ENCODE results near the gene ATN1.
"Not testable (repeated sequence)": the region's sequence is repeated elsewhere in the genome, so short reads cannot be mapped to it uniquely, and the experiment has no call there.

Gene ATN1, protein sequence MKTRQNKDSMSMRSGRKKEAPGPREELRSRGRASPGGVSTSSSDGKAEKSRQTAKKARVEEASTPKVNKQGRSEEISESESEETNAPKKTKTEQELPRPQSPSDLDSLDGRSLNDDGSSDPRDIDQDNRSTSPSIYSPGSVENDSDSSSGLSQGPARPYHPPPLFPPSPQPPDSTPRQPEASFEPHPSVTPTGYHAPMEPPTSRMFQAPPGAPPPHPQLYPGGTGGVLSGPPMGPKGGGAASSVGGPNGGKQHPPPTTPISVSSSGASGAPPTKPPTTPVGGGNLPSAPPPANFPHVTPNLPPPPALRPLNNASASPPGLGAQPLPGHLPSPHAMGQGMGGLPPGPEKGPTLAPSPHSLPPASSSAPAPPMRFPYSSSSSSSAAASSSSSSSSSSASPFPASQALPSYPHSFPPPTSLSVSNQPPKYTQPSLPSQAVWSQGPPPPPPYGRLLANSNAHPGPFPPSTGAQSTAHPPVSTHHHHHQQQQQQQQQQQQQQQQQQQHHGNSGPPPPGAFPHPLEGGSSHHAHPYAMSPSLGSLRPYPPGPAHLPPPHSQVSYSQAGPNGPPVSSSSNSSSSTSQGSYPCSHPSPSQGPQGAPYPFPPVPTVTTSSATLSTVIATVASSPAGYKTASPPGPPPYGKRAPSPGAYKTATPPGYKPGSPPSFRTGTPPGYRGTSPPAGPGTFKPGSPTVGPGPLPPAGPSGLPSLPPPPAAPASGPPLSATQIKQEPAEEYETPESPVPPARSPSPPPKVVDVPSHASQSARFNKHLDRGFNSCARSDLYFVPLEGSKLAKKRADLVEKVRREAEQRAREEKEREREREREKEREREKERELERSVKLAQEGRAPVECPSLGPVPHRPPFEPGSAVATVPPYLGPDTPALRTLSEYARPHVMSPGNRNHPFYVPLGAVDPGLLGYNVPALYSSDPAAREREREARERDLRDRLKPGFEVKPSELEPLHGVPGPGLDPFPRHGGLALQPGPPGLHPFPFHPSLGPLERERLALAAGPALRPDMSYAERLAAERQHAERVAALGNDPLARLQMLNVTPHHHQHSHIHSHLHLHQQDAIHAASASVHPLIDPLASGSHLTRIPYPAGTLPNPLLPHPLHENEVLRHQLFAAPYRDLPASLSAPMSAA (N-terminal part only)

GRCh38 chr12:6927379-6928021, at the start of gene ATN1:
Gene ATN1, plus strand, starts transcription at chr12:6927959. Its CDS starts 6,043 bp downstream, at chr12:6934002.
- peak; percentile 37 for DNase-seq (ENCODE audit: low read depth)
- H3K4me3 ChIP-seq (ENCODE audit: low read depth, low read length): peak within 1 kb of the TSS; percentile 85

GRCh38 chr12:6879824-6880223, 47.9 kb upstream of the ATN1 start:
- not testable (repeated sequence) for DNase-seq (ENCODE audit: low read depth); H3K4me3 ChIP-seq (ENCODE audit: low read depth, low read length)

GRCh38 chr12:6883252-6883651, 44.5 kb upstream of the ATN1 start:
- H3K4me3 ChIP-seq (ENCODE audit: low read depth, low read length): no peak overlapping the region
- DNase-seq (ENCODE audit: low read depth): no peak

GRCh38 chr12:6883683-6884082, 44.1 kb upstream of the ATN1 start:
- no peak overlapping the region for H3K4me3 ChIP-seq (ENCODE audit: low read depth, low read length)
- no peak for DNase-seq (ENCODE audit: low read depth)

DNA sequence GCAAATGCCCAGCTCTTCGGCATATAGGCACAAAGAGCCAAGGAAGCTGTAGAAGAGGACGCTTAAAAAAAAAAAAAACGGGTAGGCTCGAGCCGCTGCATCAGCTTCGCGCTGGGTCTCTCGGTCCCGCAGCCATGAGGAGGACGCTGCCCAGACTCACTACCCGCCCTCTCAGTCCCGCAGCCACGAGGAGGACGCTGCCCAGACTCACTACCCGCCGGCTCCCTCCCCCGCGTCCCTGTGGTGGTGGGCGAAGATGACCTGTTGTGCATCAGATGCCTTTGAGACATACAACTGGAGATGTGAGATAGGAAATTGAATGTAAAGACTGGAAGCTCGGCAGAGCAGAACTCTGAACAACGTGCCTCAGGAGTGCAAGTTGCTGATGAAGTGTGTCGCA, 43.2 kb upstream of the ATN1 start:
- no peak for DNase-seq (ENCODE audit: low read depth)
- H3K4me3 ChIP-seq (ENCODE audit: low read depth, low read length): no peak overlapping the region

DNA sequence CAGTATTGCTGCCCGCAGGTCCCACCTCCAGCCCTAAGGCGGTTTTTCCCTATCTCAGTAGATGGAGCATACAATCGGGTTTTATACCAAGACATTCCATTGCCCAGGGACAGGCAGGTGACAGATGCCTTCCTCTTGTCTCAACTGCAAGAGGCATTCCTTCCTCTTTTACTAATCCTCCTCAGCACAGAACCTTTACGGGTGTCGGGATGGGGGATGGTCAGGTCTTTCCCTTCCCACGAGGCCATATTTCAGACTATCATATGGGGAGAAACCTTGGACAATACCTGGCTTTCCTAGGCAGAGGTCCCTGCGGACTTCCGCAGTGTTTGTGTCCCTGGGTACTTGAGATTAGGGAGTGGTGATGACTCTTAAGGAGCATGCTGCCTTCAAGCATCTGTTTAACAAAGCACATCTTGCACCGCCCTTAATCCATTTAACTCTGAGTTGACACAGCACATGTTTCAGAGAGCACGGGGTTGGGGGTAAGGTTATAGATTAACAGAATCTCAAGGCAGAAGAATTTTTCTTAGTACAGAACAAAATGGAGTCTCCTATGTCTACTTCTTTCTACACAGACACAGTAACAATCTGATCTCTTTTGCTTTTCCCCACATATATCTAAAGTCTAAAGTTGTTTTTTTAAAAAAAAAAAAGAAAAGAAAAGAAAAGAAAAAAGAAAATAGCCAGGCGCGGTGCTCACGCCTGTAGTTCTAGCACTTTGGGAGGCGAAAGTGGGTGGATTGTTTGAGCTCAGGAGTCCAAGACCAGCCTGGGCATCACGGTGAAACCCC, 41.4 kb upstream of the ATN1 start:
- DNase-seq (ENCODE audit: low read depth); H3K4me3 ChIP-seq (ENCODE audit: low read depth, low read length): not testable (repeated sequence)

DNA sequence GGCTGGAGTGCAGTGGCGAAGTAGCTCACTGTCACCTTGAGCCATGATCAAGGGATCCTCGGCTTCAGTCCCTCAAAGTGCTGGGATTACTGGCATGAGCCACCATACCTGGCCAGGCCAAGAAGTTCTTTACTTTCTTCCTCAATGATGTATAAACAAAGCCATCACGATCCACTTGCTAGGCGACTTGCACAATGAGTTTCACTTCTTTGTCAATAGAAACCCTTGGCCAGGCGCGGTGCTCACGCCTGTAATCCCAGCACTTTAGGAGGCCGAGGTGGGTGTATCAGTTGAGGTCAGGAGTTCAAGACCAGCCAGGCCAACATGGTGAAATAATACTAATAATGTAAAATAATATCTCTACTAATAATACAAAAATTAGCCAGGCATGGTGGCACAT, 40.3 kb upstream of the ATN1 start:
- DNase-seq (ENCODE audit: low read depth): no peak
- H3K4me3 ChIP-seq (ENCODE audit: low read depth, low read length): no peak overlapping the region

- H3K4me3 ChIP-seq (ENCODE audit: low read depth, low read length): no peak overlapping the region
- no peak for DNase-seq (ENCODE audit: low read depth)
Measured at GRCh38 chr12:6888360-6888759, 39.4 kb upstream of the ATN1 start.

DNA sequence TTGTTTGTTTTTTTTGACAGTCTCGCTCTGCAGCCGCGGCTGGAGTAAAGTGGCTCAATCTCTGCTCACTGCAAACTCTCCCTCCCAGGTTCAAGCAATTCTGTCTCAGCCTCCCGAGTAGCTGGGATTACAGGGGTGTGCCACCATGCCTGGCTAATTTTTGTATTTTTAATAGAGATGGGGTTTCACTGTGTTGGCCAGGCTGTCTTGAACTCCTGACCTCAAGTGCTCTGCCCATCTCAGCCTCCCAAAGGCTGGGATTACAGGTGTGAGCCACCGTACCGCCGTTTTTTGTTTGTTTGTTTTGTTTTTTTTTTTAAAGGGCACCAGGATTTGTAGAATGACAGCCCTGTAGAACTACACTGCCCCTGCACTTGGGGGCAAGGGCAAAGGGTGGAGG, 39.0 kb upstream of the ATN1 start:
- not testable (repeated sequence) for H3K4me3 ChIP-seq (ENCODE audit: low read depth, low read length); DNase-seq (ENCODE audit: low read depth)

DNA sequence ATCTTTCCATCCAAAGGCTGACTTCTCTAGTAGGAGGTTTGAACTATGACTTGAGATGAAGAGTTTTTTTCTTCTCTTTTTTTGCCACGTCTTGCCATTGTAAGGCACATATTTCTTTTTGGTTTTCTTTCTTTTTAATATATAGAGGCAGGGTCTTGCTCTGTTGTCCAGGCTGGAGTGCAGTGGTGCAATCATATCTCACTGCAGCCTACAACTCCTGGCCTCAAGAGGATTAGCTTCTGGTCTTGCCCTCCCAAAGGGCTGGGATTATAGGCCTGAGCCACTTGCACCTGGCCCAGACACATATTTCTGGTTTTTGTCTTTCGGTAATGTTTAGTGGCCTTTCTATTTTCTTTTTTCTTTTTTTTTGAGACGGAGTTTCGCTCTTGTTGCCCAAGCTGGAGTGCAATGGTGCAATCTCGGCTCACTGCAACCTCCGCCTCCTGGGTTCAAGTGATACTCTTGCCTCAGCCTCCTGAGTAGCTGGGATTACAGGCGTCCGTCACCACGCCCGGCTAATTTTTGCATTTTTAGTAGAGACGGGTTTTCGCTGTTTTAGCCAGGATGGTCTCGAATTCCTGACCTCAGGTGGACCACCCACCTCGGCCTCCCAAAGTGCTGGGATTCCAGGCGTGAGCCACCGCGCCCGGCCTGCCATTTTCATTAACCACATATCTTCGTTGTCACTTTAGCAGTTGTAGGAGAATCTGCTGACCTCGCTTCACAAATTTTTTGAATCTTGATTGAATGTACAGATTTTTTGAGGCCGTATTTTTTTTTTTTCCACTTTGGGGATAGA, 37.8 kb upstream of the ATN1 start:
- not testable (repeated sequence) for H3K4me3 ChIP-seq (ENCODE audit: low read depth, low read length); DNase-seq (ENCODE audit: low read depth)

DNA sequence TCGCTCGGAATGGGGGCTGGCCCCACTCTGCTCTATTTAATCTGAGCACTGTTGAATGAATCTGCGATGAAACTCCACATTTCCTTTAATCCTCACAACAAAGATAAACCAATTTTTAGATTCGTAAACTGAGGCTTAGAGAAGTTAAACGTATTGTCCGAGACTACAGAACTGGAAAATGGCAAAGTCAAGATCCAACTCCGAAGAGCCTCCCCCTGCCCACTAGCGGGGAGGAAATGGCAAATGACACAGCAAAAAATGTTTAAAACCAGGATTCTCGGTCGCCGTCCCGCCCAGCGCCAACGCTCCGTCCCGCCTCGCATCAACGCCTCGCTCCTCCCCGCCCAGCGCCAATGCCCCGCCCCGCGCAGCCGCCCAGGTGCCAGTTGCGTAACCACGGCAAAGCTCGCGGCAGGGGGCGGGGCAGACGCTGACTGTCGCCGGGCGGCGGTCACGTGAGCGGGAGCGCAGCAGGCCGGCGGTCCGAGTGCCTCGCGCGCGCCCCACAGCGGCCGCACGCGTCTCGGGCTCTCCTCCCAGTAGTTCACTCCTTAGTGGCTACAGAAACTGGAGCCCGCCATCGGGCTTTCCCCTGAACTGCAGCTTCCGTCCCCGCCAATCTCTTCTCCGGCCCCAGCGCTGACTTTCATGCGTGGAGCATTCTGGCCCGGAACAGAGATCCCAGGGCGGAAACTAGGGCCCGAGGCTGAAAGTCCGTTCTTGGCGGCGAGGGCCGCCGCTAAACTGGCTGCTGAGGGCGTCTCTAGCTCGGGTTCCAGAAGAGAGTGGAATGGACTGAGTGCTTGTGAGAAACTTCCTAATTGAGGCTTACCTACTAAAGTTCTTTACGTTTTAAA, 36.7 kb upstream of the ATN1 start:
- DNase-seq (ENCODE audit: low read depth): peak; percentile 87
- peak overlapping the region; percentile 55 for H3K4me3 ChIP-seq (ENCODE audit: low read depth, low read length)

DNA sequence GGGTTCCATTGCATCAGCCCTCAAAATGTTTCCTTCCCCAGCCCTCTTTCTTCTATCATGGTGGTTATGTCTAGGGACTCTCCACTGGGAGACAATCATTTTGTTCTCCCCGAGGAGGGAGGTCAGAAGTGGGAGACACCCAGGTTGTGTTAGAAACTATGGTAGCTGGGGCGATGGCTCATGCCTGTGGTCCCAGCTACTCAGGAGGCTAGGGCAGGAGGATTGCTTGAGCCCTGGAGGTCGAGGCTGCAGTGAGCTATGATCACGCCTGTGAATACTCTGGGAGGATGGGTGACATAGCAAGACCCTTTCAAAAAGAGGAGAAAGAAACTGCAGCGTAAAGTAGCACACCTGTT, 36.1 kb upstream of the ATN1 start:
- no peak for DNase-seq (ENCODE audit: low read depth)
- peak overlapping the region; percentile 55 for H3K4me3 ChIP-seq (ENCODE audit: low read depth, low read length)

DNA sequence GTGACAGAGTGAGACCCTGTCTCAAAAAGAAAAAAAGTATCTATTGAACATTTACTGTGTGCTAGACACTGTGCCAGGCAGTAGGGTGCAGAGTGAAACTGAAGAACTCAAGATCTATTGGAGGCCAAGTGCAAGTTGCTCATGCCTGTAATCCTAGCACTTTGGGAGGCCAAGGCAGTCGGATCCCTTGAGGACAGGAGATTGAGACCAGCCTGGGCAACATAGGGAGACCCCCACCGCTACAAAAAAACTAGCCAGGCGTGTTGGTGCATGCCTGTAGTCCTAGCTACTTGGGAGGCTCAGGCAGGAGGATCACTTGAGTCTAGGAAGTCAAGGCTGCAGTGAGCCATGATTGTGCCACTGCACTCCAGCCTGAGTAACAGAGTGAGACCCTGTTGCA, 35.1 kb upstream of the ATN1 start:
- not testable (repeated sequence) for H3K4me3 ChIP-seq (ENCODE audit: low read depth, low read length); DNase-seq (ENCODE audit: low read depth)

DNA sequence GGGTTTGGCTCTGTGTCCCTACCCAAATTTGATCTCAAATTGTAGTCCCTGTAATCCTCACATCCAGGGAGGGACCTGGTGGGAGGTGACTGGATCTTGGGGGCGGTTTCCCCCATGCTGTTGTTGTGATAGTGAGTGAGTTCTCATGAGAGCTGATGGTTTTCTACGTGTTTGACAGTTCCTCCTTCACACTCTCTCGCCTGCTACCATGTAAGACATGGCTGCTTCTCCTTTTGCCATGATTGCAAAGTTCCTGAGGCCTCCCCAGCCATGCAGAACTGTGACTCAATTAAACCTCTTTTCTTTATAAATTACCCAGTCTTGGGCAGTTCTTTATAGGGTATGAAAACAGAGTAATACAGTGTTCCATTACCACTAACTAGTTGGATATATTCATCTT, 33.4 kb upstream of the ATN1 start:
- H3K4me3 ChIP-seq (ENCODE audit: low read depth, low read length): no peak overlapping the region
- DNase-seq (ENCODE audit: low read depth): no peak

DNA sequence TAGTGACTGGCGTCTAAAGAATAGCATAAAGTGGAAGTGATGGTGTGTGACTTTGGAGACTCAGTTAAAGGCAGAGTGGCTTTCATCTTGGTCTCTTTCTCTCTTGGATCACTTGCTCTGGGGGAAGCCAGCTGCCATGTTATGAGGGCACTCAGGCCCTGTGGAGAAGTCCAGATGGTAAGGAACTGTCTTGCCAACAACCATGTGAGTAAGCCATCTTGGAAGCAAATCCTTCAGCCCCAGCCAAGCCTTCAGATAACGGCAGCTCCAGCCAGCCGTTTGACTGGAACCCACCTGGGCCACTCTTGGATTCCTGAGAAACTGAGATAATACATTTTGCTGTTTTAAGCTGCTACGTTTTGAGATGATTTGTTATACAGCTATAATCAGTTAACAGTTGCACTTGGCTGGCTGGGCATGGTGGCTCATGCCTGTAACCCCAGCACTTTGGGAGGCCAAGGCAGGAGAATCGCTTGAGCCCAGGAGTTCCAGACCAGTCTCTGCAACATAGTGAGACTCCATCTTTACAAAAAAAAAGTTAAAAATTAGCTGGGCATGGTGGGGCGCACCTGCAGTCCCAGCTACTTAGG, 30.8 kb upstream of the ATN1 start:
- no peak overlapping the region for H3K4me3 ChIP-seq (ENCODE audit: low read depth, low read length)
- DNase-seq (ENCODE audit: low read depth): no peak

- H3K4me3 ChIP-seq (ENCODE audit: low read depth, low read length): no peak overlapping the region
- DNase-seq (ENCODE audit: low read depth): no peak
Measured at GRCh38 chr12:6899427-6899826, 28.3 kb upstream of the ATN1 start.
